ENCODE results near the gene TRIM29. TPM values are rescaled to one million over a fixed set of nuclear protein-coding genes. Genes with fewer than 3 reads are reported as not detected.

Gene TRIM29
- total and polyA plus RNA-seq, 9 of the 15 experiments (the other 6 are each of a cell fraction or from before 2014, with no cell fraction given) = 0.08 to 1.4 (median 0.42) TPM; not detected in 2

DNA sequence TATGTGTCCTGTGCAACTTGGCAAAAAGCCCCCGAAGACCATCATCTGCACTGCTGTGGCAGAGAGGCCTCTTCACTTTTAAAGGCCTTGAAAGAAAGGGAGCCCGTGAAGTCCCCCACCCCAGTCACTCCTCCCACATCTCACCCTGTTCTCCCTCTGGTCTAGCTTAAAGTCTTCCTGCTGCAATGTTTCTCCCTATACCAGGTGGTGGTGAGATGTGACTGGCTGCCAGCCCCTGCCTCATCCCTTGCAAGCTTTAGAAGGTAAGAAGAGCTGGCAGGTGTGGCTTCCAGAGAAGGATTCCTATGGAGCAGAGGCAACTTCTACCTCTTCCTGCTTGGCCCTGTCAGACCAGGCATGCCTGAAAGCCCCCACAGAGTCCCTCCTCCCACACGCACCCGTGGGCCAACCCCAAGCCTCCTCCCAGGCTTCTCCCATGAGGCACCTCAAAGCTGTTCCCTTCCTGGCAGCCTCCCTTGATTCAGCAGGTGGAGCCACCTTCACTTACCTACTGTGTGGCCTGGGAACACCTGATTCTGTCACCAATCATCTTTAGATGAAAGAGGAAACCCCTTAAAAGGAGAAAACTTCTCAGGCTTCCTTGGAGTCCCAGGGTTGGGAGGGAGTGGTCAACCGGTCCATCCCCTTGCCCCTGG lies 4.0 kb upstream of the TRIM29 start:
- BruUV-seq (replicated peaks) = no TSS peak
- Histone ChIP-seq H3K4me3 (no peak overlapping the region), H3K27ac (ENCODE audit: extremely low read depth, low read depth, low read length) (no peak overlapping the region), H3K79me2 (ENCODE audit: control insufficient read depth, insufficient read depth, low read length) (no peaks in the 10 kb centered on the region), H3K4me2 (ENCODE audit: insufficient read depth, low read length) (no peak overlapping the region), H3K4me1 (replicated peaks in 1 of 2; ENCODE audit: control insufficient read depth in 2 of 2, insufficient read depth in 2 of 2, low read length in 2 of 2) (peaks cover 0 to 8% of the 10 kb centered on the region in 2 experiments; a peak in 2 of 5 replicates), H3K9ac (ENCODE audit: insufficient read depth in 1 of 2, low read depth in 2 of 2, low read length in 2 of 2) (no peak overlapping the region), H3K27me3 (ENCODE audit: control insufficient read depth in 2 of 2, insufficient read depth in 2 of 2, low read length in 2 of 2) (peaks cover 3 to 62% of the 10 kb centered on the region in 2 experiments), H2AFZ (ENCODE audit: low read depth, low read length) (no peak overlapping the region), H3K36me3 (ENCODE audit: control insufficient read depth, insufficient read depth, low read length) (no peaks in the 10 kb centered on the region), H3K9me3 (replicated peaks; ENCODE audit: control insufficient read depth, insufficient read depth, low read depth, low read length) (no peaks in the 10 kb centered on the region), H3K9me1 (ENCODE audit: control insufficient read depth, insufficient read depth, low read length) (no peaks in the 10 kb centered on the region), H4K20me1 (replicated peaks; ENCODE audit: control insufficient read depth, insufficient read depth, low read length) (peaks cover 5% of the 10 kb centered on the region; the same call in 1 of the 2 replicates)
- 0% methylated on average over 5 of the region's 5 CpGs for WGBS (ENCODE audit: insufficient coverage, low coverage, missing lambda C conversion rate)
- intact Hi-C loops (cut with micrococcal nuclease) (no loop called here), in situ Hi-C loops (cut with MboI) (no loop called here)
- CTCF ChIA-PET (ENCODE audit: low intra/inter-chr PET ratio) = no interaction called here
- ATAC-seq (no peak), FAIRE-seq (no peak), DNase-seq (ENCODE audit: extremely low read depth in 1 of 4, low spot score in 3 of 4) (no peak)
- POLR2A ChIA-PET = no interaction called here
- TF ChIP-seq, protein P1, sequence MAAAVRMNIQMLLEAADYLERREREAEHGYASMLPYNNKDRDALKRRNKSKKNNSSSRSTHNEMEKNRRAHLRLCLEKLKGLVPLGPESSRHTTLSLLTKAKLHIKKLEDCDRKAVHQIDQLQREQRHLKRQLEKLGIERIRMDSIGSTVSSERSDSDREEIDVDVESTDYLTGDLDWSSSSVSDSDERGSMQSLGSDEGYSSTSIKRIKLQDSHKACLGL (CRISPR knock-in tag; IDR thresholded peaks at IDR 0.05; ENCODE audit: borderline replicate concordance, poor library complexity, severe bottlenecking) = no peak
- TF ChIP-seq ZC3H8 (IDR thresholded peaks at IDR 0.05) (no peak), KDM1A (IDR thresholded peaks at IDR 0.05) (no peak), NFE2 (IDR thresholded peaks at IDR 0.05; ENCODE audit: low read depth) (no peak)
- TF ChIP-seq, protein P2, sequence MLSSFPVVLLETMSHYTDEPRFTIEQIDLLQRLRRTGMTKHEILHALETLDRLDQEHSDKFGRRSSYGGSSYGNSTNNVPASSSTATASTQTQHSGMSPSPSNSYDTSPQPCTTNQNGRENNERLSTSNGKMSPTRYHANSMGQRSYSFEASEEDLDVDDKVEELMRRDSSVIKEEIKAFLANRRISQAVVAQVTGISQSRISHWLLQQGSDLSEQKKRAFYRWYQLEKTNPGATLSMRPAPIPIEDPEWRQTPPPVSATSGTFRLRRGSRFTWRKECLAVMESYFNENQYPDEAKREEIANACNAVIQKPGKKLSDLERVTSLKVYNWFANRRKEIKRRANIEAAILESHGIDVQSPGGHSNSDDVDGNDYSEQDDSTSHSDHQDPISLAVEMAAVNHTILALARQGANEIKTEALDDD (IDR thresholded peaks at IDR 0.05) = no peak
